ENCODE measurements around the gene ZNF853.
"Not testable (repeated sequence)": the region's sequence is repeated elsewhere in the genome, so short reads cannot be mapped to it uniquely, and the experiment has no call there.

Gene ZNF853

DNA sequence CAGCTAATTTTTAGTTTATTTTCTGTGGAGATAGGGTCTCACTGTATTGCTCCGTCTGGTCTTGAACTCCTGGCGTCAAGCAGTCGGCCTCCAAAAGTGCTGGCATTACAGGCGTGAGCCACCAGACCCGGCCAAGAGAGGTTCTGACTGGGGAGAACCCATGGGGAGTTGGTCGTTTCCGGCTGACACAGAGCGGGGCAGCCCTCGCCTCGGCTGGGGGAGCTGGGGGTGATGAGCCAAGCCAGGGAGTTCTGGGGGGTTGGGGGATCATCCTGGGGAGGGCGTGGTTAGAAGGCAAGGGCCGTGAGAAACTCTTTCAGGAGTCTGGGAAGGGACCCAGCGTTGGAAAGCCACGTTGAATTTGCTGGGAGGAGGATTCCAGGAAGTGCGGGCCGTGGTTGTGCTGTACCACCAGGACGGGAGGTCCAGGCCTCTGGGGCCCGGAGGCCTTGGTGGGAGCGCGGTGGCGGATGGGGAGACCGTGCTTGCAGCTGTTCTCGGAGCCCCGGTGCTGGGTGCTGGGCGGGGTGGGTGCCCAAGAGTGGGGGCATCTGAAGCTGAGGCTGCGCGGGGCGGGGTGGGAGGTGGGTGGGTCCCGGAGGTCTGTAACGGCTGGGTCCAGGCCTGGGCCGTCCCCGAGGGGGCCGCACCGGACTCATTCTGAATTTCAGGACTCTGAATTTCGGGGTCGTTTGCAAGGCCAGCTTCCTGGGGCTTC is 8.4 kb upstream of the ZNF853 start:
- no peak for DNase-seq

DNA sequence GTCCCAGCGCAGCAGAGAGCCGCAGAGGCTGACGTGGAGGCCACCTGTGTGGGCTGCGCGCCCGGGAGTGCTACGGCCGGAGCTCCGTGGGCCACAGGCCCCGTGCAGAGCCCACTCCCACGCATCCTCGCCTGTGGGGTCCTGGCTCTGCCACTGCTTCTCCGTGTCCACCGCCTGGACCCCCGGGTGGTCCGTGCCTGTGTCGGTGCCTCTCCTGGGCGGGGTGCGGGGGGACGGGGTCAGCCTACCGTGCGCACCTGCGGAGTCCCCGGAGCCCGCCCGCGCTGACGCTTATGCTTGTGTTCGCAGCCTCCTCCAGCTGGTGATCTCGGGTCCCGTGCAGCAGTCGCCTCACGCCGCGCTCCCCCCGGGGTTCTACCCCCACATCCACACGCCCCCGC is 7.8 kb upstream of the ZNF853 start:
- no peak for DNase-seq

GRCh38 chr7:6608081-6608480 is 7.3 kb upstream of the ZNF853 start:
- DNase-seq: no peak

GRCh38 chr7:6608794-6609193 is 6.6 kb upstream of the ZNF853 start:
- DNase-seq: no peak

GRCh38 chr7:6612819-6613218 is 2.6 kb upstream of the ZNF853 start:
- DNase-seq: no peak

DNA sequence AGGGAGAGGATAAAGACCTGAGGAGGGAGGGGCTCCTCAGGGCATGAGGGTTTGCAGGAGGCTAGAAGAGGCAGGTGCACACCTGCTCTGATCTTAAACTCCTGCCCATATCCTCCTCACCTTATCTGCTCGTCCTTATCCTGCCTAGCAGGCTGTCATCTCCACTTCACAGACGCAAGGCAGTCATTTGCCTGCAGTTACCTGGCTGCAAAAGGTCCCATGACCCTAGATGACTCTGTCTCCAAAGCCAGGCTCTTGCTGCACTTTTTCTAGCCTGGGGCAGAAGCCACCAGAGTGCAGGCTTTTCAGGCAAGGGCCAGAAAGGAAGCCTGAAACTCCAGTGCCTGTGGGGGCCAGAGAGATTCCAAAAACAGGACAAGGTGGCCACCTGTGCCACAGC is 1.7 kb upstream of the ZNF853 start:
- DNase-seq: no peak

GRCh38 chr7:6615723-6616555 is 529 bp downstream of the ZNF853 start:
- peak; percentile 45 for DNase-seq

- no peak for DNase-seq
Observed at GRCh38 chr7:6616854-6617643, 1.6 kb downstream of the ZNF853 start.

GRCh38 chr7:6618621-6619020 is 3.2 kb downstream of the ZNF853 start:
- DNase-seq: no peak

GRCh38 chr7:6619961-6620360 is 4.6 kb downstream of the ZNF853 start:
- DNase-seq: no peak

DNA sequence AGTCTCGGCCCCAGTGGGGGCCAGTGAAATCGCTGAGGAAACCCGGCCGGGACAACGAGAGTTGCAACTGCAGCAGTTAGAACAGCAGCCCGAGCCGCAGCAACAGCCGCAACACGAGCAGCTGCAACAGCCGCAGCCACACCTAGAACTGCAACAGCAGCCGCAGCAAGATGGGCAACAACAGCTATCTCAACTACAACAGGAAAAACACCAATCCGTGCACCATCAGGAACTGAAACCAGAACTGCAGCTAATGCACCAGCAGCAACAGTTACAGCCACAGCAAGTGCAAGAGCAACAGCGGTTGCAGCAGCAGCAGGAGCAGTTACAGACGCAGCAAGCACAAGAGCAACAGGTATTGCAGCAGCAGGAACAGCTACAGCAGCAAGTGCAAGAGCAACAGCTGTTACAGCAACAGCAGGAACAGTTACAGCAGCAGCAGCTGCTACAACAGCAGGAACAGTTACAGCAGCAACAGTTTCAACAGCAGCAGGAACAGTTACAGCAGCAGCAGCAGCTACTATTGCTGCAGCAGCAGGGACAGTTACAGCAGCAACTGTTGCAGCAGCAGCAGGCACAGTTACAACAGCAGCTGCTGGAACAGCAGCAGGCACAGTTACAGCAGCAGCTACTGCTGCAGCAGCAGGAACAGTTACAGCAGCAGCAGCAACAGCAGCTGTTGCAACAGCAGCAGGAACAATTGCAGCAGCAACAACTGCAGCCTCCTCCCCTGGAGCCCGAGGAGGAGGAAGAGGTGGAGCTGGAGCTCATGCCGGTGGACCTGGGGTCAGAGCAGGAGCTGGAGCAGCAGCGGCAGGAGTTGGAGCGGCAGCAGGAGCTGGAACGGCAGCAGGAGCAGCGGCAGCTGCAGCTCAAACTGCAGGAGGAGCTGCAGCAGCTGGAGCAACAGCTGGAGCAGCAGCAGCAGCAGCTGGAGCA is 6.1 kb downstream of the ZNF853 start:
- DNase-seq: no peak

DNA sequence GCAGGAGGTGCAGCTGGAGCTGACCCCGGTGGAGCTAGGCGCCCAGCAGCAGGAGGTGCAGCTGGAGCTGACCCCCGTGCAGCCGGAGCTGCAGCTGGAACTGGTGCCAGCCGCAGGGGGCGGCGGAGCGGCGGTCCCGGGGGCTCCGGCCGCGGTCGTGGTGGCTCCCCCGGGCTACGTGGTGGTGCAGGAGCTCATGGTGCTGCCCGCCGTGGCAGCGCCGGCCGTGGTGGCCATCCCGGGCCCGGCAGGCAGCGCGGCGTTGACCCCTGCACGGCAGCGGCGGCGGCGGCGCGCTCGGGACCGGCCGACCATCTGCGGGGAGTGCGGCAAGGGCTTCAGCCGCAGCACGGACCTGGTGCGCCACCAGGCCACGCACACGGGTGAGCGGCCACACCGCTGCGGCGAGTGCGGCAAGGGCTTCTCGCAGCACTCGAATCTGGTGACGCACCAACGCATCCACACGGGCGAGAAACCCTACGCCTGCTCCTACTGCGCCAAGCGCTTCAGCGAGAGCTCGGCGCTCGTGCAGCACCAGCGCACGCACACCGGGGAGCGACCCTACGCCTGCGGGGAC is 6.8 kb downstream of the ZNF853 start:
- no peak for DNase-seq

- no peak for DNase-seq
Observed at GRCh38 chr7:6623589-6624245, 8.3 kb downstream of the ZNF853 start.

- no peak for DNase-seq
Observed at GRCh38 chr7:6624246-6624611, 8.8 kb downstream of the ZNF853 start.

GRCh38 chr7:6628045-6628444 is 12.6 kb downstream of the ZNF853 start:
- DNase-seq: peak; percentile 48

DNA sequence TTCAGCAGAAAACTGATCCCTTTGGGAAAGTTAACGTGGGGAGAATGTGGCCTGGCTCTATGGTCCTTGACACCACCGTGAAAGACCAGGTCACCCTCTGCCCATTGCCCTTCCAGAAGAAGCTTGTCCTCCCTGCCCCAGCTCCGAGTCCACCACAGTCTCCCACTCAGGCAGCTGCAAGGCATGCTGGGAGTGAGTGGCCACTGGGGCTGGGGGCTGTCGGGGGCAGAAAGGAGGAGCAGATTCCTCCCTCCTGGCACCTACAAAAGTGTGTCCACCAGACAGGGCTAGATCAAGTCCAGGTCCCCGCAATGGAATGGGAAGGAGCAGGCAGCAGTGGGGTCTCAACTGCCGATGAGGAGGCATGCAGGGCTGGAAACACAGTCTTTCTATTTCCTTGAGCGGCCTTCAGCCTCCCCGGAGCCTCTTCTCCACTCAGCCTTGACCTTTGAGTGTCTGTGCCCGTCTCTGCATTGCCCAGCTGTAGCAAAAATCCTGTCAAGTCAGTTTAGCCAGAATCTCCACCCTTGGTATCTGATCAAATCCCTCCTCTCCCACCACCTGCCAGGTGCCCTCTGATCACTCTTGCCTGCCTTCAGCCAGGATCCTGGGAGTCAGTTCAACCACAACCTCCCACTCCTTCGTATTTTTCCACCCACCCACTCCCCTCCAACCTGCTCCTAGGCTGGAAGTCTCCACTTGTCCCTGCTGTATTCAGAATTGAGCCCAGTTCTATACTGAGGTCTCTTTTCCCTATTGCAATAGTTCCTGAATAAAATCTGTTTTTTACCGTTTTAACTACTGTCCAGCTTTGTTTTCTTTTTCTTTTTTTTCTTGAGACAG is 14.8 kb downstream of the ZNF853 start:
- DNase-seq: no peak

DNA sequence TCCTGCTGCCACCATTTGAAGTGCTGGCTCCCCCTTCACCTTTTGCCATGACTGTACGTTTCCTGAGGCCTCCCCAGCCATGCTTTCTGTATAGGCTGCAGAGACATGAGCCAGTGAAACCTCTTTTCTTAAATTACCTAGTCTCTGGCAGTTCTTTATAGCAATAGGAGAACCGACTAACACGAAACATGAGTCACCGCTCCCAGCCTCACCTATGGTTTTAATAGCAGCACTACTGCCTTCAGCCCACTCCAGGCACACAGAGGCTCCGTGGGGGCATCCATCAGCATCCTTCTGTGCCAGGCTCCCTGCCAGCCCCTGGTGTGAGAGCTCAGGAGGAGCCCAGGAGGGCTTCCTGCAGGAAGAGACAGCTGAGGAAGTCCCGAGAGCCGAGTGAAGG is 16.2 kb downstream of the ZNF853 start:
- no peak for DNase-seq

DNA sequence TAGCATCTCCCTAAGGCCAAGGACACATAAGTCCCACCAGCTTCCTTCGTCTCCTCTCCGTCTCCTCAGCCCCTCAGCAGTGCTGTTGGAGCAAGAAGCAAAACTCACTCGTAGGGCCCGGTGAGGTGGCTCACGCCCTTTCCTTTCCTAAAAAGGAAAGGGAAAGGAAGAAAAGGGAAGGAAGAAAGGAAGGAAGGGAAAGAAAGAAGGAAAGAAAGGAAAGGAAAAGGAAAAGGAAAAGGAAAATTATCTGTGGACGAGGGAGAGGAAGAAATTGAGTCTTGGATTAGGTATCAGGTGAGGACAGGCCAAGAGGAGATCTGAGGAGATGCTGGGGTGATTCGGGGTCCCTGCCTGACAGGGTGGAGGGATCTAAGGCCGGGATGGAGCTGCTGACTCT is 18.6 kb downstream of the ZNF853 start:
- no peak for DNase-seq

DNA sequence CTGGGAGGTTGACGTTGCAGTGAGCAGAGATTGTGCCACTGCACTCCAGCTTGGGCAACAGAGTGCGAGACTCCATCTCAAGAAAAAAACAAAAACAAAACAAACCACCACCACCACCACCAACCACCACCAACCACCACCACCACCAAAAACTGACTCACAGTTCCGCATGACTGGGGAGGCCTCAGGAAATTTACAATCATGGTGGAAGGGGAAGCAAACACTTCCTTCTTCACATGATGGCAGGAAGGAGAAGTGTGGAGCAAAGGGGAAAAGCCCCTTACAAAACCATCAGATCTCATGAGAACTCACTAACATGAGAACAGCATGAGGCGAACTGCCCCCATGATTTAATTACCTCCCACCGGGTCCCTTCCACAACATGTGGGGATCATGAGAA is 19.6 kb downstream of the ZNF853 start:
- not testable (repeated sequence) for DNase-seq

DNA sequence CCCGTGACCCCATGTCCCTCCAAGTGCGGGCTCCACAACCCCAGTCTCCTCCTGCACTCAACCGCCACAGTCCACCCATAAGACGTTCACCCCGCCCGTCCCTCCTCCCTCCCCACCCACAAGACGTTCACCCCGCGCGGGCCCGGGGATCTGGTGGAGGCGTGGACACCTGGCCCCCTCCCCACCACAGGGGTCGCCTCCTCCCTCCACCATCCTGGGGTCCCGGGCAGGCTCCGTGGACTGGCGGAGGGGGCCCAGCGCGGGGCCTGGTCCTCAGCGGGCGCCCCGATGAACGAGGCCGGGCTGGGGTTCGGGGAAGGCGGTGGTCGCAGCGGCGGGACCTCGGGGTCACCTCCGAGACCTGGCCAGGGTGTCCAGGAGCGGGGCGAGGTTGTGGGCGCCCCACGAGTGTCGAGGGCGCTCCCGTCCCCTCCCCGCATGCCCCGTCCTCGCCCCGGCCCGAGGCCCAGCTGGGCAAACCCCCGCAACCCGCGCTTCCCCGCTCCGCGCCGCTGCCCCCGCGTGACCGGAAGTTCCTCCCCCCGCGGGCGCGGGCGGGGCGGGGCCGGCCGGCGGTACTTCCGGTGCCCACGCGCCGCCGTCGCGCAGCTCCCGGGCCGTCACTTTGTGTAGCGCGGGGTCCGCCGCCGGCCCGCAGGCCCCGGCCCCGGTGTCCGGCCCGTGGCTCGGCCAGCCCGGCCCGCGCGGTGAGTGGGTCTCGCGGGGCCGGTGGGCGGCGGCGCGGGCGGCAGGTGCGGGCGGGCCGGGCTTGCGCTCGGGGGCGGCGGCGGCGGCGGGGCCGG is 21.5 kb downstream of the ZNF853 start, which contains the start of gene ZNF316:
TSS of gene ZNF316 (plus strand) at position 578 of the 803 bp plus-strand sequence. CDS start 5,092 bp downstream, outside the sequence.
- DNase-seq: peak; percentile 51
